Pancreas (tissue), 10 donors: ENCODE measurements around the gene PODN. TPM values are rescaled to one million over a fixed set of nuclear protein-coding genes. Genes with fewer than 3 reads are reported as not detected.

ENCODE experiments used
- ATAC-seq, 4 donors: fragments of 200-7000 bp; cut with Tn5 transposase; one replicate each; pipeline versions ENCODE4 v1.8.0 to v1.9.1; 2020; ENCODE audit warnings: mild to moderate bottlenecking in 4 of 4, moderate library complexity in 4 of 4
- DNase-seq, 6 donors: peaks; one replicate each; pipeline ENCODE4 v3.0.0-alpha.2; 2020
- FAIRE-seq: peaks from 2 replicates; lab custom pipeline; 2012; peaks lifted over from hg19 to GRCh38; lab: Jason Lieb, UNC
- H3K27ac ChIP-seq, 4 donors: fragments of 200-600 bp; sonication (generic); 1 replicate in 3 of 4; 2 replicates in 1 of 4; pipeline versions ENCODE4 v1.5.0 to v1.8.0; 2020
- H3K27me3 ChIP-seq, 4 donors: fragments of 200-600 bp; one replicate each; pipeline ENCODE4 v1.8.0; 2021
- H3K36me3 ChIP-seq, 3 donors: fragments of 200-600 bp; sonication (generic) in 1 of 3; one replicate each; pipeline versions ENCODE4 v1.5.0 to v1.8.0; 2020 to 2021
- H3K4me1 ChIP-seq, 3 donors: fragments of 200-600 bp; one replicate each; pipeline ENCODE4 v1.8.0; 2021
- H3K4me3 ChIP-seq, 4 donors: fragments of 200-600 bp; sonication (generic) in 2 of 4; one replicate each; pipeline versions ENCODE4 v1.5.0 to v1.8.0; 2020 to 2021
- H3K9me3 ChIP-seq, 4 donors: fragments of 200-600 bp; one replicate each; pipeline ENCODE4 v1.8.0; 2021
- WGBS, 2 donors: extraction: QIAGEN DNeasy Blood & Tissue Kit; methylation state at CpG; one replicate each; pipeline ENCODE4 v1.1.7; 2013; 5-methylcytosine and 5-hydroxymethylcytosine counted together
- intact Hi-C, 3 donors: fragments of 100-400 bp; cut with DNase I; formaldehyde crosslinking; loops; one replicate each; pipeline versions ENCODE4 v1.11.1 to v1.14.2; 2022
- polyA plus RNA-seq, 2 donors: library from polyadenylated mRNA; stranded (reverse); fragments of 200-250 nt; gene quantifications; one replicate each; pipeline ENCODE4 v1.2.3, GENCODE V29; 2013
- total RNA-seq, 6 donors: library from RNA; stranded (reverse); fragmentation: NEBNext Ultra II Directional in 4 of 6; extraction: Animal tissue kit (Norgen Biotek cat#: 25700) in 4 of 6; gene quantifications; one replicate each; pipeline versions ENCODE4 v1.2.1 to v1.2.4, GENCODE V29; 2021 to 2023
- TF ChIP-seq, protein P1 (sequence below), 4 donors: fragments of 200-600 bp; sonication (generic) in 3 of 4; IDR thresholded peaks; one replicate each; pipeline versions ENCODE4 v1.5.0 to v1.8.0; 2021; ENCODE audit warnings: antibody characterized with exemption in 4 of 4
- donor health status: healthy with polysubstance abuse.
- donor health status: DM: no; HTN: no; CAD: no; lungs with moderate emphysema.
- donor health status: DM: no; HTN: no; CAD: no.
- donor health status: control.
- donor health status: control.
- donor health status: Bipolar disorder and iron deficiency.
- donor health status: DM: yes; HTN: yes; CAD: no.
- donor health status: DM: no; HTN: no; CAD: no.
- donor health status: DM: no; HTN: no; CAD: no.
- donor health status: DM: yes; HTN: yes; CAD: no.

Gene PODN
- total and polyA plus RNA-seq, 8 donors, result 1.8 to 14.9 (median 10.2) TPM

DNA sequence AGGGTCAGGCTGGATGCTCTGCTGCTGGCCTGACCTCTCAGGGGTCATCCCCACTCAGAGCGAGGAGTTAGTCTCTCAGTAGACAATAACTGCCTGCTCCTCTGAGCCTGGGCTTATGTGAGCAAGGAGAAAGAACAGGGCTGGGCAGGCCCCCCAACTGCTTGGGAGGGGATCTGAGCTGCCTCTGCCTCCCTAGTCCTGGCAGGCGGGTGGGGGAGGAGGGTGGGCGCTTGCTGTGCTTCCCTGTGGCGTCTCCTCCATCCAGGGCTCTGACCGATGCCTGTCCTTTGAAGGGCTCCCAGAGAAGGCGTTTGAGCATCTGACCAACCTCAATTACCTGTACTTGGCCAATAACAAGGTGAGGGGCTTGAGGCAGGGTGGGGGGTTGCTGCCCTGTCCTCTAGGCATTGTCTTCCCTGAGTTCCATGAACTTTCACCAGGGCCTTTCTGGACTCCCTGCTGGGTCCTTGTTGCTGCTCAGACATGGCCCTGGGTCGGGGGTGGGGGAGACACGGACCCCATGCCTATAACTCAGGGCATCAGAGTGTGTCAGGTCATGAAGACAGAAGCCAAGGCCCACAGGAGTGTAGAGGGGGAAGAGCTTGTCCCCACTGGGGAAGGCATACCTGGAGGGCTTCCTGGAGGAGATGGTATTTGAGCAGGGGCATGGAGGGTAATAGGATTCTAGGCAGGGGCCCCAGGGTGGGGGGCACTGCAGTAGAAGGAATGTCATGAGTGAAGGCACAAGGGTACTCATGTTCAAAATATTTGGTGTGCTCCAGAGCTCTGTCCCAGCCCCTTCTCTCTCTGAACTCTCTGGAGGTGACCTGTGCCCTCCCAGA is 12.5 kb downstream of the PODN start:
- WGBS, 2 donors, result 81 to 96% methylated on average over 8 of the region's 8 CpGs
- Histone ChIP-seq H3K4me1 (no peaks in the 10 kb centered on the region), H3K36me3 (no peaks in the 10 kb centered on the region), H3K4me3 (no peak overlapping the region), H3K27me3 (no peaks in the 10 kb centered on the region), H3K9me3 (no peaks in the 10 kb centered on the region), H3K27ac (no peak overlapping the region)
- FAIRE-seq (no peak), ATAC-seq (no peak), DNase-seq (peak in 2 of 6 donors; percentile 27 to 30)
- intact Hi-C loops, result no loop called here
- TF ChIP-seq, protein P1, sequence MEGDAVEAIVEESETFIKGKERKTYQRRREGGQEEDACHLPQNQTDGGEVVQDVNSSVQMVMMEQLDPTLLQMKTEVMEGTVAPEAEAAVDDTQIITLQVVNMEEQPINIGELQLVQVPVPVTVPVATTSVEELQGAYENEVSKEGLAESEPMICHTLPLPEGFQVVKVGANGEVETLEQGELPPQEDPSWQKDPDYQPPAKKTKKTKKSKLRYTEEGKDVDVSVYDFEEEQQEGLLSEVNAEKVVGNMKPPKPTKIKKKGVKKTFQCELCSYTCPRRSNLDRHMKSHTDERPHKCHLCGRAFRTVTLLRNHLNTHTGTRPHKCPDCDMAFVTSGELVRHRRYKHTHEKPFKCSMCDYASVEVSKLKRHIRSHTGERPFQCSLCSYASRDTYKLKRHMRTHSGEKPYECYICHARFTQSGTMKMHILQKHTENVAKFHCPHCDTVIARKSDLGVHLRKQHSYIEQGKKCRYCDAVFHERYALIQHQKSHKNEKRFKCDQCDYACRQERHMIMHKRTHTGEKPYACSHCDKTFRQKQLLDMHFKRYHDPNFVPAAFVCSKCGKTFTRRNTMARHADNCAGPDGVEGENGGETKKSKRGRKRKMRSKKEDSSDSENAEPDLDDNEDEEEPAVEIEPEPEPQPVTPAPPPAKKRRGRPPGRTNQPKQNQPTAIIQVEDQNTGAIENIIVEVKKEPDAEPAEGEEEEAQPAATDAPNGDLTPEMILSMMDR (IDR thresholded peaks at IDR 0.05), result no peak

DNA sequence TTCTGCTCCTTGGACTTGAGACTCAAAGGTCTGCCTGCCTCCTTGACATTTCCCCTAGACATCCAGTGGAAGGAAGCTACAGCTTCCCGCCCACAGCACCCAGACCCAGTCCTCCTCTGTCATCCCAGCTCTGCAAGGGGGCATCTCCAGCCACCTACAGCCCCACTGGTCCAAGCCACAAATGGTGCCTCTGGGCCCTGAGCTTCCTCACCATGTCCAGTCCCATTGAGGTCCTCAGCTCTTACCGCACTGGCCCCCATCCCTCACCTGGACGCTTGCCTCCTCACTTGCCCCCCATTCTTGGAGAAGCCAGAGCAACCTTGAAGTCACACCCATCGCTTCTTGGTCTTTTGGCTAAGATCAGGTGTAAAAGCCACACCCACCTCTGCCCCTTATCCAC is 13.2 kb downstream of the PODN start:
- H3K36me3 ChIP-seq, result no peaks in the 10 kb centered on the region
- no peak overlapping the region for H3K27ac ChIP-seq
- intact Hi-C loops, result no loop called here
- no peak for ATAC-seq
- no peak overlapping the region for H3K4me3 ChIP-seq
- WGBS, 2 donors, result 96 to 97% methylated on average over 4 of the region's 4 CpGs
- H3K27me3 ChIP-seq, result no peaks in the 10 kb centered on the region
- H3K9me3 ChIP-seq, result no peaks in the 10 kb centered on the region
- DNase-seq, result peak in 2 of 6 donors; percentile 19 to 22
- TF ChIP-seq, protein P1 (IDR thresholded peaks at IDR 0.05), result no peak
- FAIRE-seq, result no peak
- no peaks in the 10 kb centered on the region for H3K4me1 ChIP-seq

DNA sequence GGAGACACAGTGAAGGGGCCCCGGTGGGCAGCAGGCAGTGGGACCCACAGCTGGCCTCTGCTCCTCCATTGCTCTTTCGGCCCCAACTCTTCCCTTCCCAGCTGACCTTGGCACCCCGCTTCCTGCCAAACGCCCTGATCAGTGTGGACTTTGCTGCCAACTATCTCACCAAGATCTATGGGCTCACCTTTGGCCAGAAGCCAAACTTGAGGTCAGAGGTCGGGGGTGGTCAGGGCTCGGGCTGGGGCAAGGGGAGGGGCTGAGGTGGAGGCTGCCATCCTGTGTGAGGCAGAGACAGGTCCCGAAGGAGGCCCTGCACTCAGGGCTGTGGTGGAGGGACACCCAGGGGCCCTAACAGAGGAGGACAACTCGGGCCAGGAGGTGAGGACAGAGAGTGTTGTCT is 13.7 kb downstream of the PODN start:
- ATAC-seq (no peak), DNase-seq (peak in 2 of 6 donors; percentile 47 to 49), FAIRE-seq (no peak)
- no peaks in the 10 kb centered on the region for H3K9me3 ChIP-seq
- no peak overlapping the region for H3K27ac ChIP-seq
- intact Hi-C loops, result no loop called here
- H3K27me3 ChIP-seq, result no peaks in the 10 kb centered on the region
- H3K36me3 ChIP-seq, result no peaks in the 10 kb centered on the region
- no peaks in the 10 kb centered on the region for H3K4me1 ChIP-seq
- WGBS, 2 donors, result 62 to 68% methylated on average over 8 of the region's 8 CpGs
- H3K4me3 ChIP-seq, result no peak overlapping the region
- TF ChIP-seq, protein P1 (IDR thresholded peaks at IDR 0.05), result no peak

DNA sequence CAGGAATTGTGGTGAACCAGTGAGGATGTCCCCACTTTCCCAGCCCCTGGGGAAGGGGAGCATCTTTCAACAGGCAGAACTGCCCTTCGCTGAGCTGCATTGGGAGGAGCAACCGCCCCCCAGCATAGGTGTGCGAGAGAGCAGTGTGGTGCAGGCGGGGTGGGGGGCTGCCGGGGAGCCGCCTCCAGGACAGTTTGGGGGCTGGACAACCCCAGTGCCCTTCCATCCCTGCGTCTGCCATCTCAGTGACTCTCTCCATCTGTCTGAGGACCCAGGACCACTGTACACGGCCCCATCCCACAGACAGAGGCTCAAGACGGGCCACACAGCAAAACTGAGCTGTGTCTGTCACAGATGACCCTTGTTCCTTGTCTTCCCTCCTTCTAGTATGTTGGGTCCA is 14.2 kb downstream of the PODN start:
- Histone ChIP-seq H3K4me1 (no peaks in the 10 kb centered on the region), H3K36me3 (no peaks in the 10 kb centered on the region), H3K4me3 (no peak overlapping the region), H3K27ac (no peak overlapping the region), H3K27me3 (no peaks in the 10 kb centered on the region), H3K9me3 (no peaks in the 10 kb centered on the region)
- WGBS, 2 donors, result 86 to 89% methylated on average over 9 of the region's 9 CpGs
- intact Hi-C loops, result no loop called here
- TF ChIP-seq, protein P1 (IDR thresholded peaks at IDR 0.05), result no peak
- DNase-seq (peak in 2 of 6 donors; percentile 26 to 41), FAIRE-seq (no peak), ATAC-seq (no peak)
